ELF-1 (cell line): ENCODE measurements around the gene ITGB5.
"Not testable (repeated sequence)": the region's sequence is repeated elsewhere in the genome, so short reads cannot be mapped to it uniquely, and the experiment has no call there.

Experiments
- DNase-seq: peaks from one replicate; pipeline ENCODE4 v3.0.0-alpha.2; 2016; ENCODE audit warnings: low read depth, low spot score

The ITGB5 gene

GRCh38 chr3:124812291-124813265, 74.6 kb downstream of the ITGB5 start:
- DNase-seq = no peak

DNA sequence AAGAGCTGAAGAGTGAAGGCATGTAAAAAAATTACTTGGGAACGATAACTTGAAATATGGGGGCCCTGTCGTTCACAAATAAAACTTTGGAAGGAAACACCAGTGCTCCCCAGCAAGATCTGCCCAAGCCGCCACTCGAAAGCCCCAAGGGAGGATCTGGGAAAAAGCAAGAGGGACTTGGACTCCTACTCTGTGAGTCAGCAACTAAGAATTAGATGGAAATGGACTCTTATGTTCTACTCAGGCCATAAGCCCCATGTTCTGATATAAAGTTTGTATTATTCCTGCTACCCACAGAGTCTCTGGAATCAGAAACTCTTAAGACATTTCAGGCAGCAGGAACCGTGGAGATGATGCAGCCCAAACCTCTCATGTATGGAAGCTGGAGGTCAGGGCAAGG, 75.7 kb downstream of the ITGB5 start:
- DNase-seq = no peak

DNA sequence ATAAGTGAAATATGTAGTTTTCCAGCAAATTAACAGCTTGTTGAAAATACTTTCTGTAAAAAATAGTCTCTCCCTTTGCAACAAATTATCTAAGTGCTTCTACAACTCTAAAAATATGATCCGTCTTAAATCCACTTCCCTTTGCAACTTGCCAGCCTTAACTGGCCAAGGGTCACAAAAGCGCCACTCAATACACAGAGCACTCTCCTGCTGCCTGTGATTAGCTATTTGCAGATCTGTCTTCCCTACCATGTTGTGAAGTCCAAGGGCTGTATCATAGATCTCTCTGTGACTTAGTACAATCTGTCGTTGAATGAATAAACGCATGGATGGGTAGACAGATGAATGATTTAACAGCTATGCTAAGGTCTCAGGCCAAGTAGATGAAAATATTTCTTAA, 76.2 kb downstream of the ITGB5 start:
- no peak for DNase-seq

DNA sequence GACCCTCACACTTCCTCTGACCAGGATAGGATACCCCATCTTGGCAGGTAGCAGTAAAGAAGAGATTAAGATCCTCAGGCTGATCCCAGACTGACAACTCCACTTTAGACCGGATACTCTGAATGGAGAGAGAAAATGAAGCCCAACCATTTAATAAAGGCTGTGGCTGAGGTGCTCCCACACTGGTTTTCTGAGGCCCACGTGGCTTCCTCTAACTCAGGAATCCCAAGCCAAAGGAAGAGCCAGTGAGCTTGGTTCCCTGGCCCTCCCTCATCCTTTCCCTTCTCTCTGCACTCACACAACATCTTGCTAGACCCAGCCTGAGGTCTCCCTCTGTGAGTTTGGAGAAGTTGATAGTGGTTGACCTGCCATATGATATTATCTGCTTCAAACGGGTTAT, 78.1 kb downstream of the ITGB5 start:
- no peak for DNase-seq

DNA sequence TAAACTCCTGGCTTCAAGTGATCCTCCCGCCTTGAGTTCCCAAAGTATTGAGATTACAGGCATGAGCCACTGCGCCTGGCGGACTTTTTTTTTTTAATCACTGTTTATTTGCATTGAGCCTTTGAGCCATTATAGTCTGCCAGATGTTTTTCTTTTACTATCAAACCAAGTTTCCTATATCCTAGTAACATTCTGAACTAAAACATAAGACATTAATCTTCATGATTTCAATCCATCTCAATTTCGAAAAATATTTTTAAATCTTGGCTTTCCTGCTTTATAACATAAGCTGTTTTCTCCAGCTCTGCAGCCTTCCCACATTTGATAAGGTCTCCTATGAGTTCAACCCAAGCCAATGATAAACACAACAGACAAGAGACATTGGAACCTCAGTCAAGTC, 81.5 kb downstream of the ITGB5 start:
- DNase-seq = no peak

DNA sequence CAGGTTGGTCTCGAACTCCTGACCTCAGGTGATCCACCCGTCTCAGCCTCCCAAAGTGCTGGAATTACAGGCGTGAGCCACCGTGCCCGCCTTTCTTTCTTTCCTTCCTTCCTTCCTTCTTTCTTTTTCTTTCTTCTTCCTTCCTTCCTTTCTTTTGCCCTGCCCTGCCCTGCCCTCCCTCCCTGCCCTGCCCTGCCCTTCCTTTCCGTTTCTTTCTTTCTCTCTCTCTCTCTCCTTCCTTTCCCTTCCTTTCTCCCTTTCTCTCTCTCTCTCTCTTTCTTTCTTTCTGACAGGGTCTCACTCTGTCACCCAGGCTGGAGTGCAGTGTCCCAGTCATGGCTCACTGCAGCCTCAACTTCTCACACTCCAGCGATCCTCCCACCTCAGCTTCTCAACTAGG, 82.3 kb downstream of the ITGB5 start:
- DNase-seq = no peak

DNA sequence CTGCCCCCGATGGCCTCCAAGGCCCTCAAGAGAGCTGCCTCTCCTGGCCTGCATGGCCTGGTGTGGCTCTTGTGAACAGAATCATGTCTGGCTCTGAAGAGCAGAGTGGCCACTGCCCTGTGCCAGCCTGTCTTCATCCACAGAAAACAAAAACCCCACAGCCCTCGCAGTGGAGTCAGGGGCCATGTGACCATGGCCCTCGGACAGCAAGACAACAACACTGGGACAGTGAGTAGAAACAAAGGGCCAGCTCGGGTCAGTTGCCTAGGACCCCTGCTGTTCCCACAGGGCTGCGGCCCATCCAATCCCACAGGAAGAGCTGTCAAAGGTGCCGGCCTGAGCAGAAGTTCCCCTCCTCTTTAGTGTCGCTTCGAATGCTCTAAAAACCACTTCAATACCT, 84.5 kb downstream of the ITGB5 start:
- DNase-seq = no peak

DNA sequence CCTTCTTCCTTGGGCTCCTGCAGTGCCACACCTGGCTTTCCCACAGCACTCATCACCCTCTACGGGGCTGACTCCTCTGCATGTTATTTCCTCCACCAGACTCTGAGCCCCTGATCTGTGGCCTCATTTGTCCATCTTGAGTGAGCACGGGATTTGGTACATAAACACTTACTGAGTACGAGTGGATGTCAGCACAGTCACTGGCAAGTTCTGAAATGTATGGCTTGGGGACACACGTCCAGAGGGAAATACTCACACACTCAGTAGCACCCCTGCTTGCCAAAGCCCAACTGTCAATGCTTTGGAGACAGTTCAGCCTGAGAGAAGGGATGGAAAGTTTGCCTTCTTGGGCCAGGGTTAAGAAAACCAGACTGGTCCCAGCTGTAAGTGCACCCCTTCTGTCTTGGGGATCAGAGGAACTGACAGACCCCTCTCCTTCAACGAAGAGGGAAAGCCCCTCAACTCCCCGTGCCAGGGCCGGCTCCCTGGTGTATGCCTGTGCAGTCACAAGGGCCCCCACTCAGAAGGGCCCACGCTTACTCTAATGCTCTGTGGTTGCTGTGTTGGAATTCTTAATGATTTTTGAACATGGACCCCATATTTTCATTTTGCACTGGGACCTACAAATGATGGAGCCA, 85.0 kb downstream of the ITGB5 start:
- DNase-seq = no peak

GRCh38 chr3:124800511-124801258, 86.5 kb downstream of the ITGB5 start:
- no peak for DNase-seq

DNA sequence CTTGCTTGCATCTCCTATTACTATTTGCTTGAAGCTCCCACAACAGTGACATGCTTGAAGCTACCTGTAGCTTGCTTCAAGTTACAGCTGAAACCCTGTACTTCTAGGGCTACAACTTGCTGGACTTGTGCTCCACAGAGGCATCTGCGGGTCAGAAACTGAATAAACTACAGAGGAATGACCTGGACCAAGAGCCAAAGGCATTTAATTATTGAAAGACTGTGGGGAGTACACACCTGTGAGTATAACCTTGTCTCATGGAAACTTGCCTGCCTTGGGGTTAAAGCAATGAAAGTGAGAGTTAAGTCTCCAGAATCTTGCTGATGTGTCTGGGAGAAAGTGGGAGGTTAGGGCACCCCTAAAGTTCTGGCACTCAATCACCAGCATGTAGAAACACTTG, 87.1 kb downstream of the ITGB5 start:
- DNase-seq = no peak

DNA sequence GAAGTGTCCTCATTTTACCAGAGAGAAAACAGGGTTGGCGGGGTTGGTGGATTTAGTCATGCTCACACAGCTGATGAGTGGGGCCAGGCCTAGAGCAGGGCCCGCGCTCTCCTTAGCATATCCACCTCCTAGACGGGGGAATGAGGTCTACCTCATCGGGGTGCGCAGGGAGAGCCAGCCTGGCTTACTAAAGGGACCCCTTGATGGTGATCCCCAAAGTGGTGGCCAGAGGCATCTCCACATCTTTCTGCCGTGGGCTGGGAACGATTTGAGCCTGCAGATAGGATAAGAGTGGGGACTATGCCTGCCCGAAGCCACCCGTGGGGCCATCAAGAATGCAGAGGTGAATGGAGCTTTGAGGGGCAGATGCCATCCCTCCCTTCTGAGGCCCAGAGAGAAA, 87.5 kb downstream of the ITGB5 start:
- DNase-seq = no peak

GRCh38 chr3:124797426-124797945, 89.7 kb downstream of the ITGB5 start:
- DNase-seq = no peak

DNA sequence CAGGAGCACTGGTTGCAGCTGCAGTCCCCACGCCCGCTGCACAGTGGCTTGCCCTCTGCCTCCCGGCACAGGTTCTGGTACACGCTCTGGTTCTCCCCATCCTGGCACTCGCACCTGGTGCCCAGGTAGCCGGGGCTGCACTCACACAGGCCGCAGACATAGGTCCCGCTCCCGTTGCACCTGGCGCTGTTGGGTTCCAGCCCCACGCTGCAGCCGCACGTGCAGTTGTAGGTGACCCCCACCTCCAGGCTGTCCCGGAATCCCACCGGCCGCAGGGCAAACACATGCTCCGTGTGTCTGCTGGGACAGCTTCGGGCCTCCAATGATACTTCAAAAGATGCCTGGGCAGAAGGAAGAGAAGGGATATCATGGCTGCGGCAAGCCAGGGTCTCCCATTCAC, 90.7 kb downstream of the ITGB5 start:
- DNase-seq = no peak

DNA sequence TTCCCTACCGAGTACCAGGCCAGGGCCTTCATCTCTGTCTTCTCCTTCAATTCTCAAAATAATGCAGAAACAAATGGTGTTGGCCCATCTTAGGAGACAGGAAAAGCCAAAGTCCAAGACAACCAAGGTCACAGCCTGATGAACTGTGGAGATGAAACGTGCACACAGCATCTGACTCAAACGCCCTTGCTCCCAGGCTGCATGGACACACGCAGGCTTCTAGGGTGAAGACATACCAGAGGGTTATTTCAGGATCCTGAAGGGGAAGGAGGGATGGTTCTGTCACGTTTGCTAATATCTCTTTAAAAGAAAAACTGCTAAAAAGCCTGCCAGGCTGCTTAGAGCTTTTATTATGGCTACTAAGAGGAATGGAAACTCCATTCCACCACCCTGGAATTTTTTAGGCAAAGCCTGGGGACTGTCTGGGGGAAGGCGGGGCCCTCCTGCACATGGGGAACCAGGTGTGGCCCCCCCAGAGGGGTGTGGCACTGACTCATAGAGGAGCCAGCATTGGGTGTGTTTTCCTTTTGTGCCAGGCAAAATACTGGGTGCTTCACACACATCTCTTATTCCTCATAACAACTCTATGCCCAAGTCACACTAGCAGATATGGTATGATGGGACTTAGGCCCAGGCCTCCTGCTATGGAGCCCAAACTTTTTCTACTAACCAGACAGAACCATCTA, 94.0 kb downstream of the ITGB5 start:
- DNase-seq = no peak

DNA sequence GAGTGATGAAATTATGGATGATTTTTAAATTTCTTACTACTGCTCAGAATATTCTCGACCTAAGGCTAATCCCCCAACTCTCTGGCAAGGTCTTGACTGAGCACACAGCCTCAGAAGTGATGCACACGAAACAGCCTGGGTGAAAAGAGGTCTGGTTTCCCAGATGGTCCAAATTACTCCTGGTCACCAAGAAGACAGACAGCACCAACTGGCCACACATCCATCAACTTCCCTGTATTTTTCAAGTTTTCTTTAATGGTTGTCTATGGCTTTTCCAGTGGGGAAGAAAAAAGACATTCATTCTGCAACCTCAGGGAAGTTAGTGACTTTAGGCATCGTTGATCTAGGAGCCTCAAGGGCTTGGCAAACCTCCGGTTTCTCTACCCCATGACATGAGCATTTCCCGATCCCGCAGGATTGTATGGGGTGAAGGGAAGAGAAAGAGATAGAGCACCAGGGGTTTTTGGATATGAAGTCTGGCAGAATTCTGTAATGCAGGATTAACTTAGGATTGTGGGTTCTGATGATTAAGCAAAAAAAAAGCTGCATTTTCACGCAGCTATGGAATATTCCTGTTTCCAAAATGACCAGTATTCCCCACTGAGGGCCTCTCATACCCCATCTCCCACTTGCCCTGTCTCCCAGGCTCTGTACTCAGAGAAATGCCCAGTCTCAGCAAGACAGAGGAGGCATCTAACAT, 94.7 kb downstream of the ITGB5 start:
- no peak for DNase-seq

GRCh38 chr3:124791639-124792151, 95.5 kb downstream of the ITGB5 start:
- DNase-seq = no peak

DNA sequence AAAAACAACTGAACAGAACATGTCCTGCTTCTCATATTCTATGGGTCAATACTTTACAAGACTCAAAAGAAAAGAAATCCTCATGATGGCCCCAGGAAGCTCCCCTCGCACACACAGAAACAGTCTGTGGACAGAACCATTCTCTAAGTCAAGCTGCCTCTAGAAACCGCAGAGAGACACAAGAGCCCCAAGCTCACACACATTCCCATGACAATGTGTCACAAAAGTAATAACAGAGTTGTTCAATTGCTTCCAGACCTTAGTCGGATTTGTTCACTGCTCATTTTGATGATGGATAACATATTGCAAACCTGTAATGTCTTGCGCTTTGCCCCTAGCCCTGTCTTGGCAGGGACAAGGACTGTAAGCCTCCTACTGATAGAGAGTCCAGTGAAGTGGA, 96.0 kb downstream of the ITGB5 start:
- no peak for DNase-seq

DNA sequence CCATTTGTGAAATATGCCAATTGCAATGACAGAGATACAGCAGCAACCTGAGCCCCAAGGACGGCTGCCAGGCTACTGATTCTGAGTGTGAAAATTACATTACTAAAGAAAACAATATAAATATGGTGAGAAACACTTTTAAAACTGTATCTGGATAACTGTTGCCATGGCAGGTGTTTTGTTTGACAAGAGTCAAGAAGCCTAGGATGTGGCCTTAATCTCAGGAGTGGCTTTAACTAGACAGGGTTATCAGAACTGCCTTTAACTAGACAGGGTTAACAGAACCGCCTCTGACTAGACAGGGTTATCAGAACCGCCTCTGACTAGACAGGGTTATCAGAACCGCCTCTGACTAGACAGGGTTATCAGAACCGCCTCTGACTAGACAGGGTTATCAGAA, 98.1 kb downstream of the ITGB5 start:
- DNase-seq = not testable (repeated sequence)

GRCh38 chr3:124788254-124788745, 98.9 kb downstream of the ITGB5 start:
- DNase-seq = no peak

DNA sequence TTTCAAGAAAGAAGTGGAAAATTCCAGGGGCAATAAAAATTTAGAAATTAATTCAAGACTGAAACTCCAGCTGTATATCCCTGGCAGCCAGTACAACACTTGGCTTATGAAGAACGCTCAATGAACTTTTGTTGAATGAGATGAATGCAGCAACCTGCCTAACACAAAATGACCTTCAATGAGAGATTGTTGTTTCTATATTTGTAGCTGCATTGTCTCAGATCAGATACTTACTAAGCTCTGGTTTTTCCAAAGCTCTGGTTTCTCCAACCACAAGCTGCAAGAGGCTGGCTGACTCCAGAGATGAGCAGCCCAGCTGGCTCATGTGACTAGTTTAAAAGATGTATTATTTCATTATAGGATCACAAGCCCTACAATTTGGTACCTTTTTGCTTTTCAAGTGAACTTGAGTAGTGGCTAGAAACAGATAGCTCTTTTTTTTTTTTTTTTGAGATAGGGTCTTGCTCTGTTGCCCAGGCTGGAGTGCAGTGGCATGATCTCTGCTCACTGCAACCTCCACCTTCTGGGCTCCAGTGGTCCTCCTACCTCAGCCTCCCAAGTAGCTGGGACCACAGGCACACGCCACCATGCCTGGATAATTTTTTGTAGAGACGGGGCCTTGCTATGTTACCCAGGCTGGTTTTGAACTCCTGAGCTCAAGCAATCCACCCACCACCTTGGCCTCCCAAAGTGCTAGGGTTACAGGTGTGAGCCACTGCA, 99.5 kb downstream of the ITGB5 start:
- no peak for DNase-seq
